Calu3 (cell line): Measurements from ENCODE around the gene C10orf62. TPM values are rescaled to one million over a fixed set of nuclear protein-coding genes. Genes with fewer than 3 reads are reported as not detected.

Experiments used
- BruUV-seq: library from RNA; stranded (reverse); fragments of 400-500 nt; replicated peaks from 2 replicates; lab custom pipeline; 2021; lab: Mats Ljungman, UMichigan
- CTCF ChIA-PET: fragments of 300-600 bp; sonication (Branson Sonifier 250); formaldehyde crosslinking; loops from one replicate; lab custom pipeline; 2022; ENCODE audit warnings: antibody characterized with exemption; lab: Charles Lee
- DNase-seq: peaks from one replicate; pipeline ENCODE4 v3.0.0; 2022
- H3K27ac Mint-ChIP-seq: one replicate; pipeline ENCODE4 v1.8.0; 2022; ENCODE audit warnings: mixed read lengths; ENCODE audit not compliant: unreplicated experiment
- H3K27me3 Mint-ChIP-seq: one replicate; pipeline ENCODE4 v1.8.0; 2022; ENCODE audit warnings: mixed read lengths; ENCODE audit not compliant: unreplicated experiment
- H3K36me3 Mint-ChIP-seq: one replicate; pipeline ENCODE4 v1.8.0; 2022; ENCODE audit warnings: mild to moderate bottlenecking, moderate library complexity, mixed read lengths; ENCODE audit not compliant: insufficient read depth, unreplicated experiment
- H3K4me1 Mint-ChIP-seq: one replicate; pipeline ENCODE4 v1.8.0; 2022; ENCODE audit warnings: mild to moderate bottlenecking, low read depth, mixed read lengths; ENCODE audit not compliant: unreplicated experiment
- H3K4me3 Mint-ChIP-seq: one replicate; pipeline ENCODE4 v1.8.0; 2022; ENCODE audit warnings: mild to moderate bottlenecking, low read depth, moderate library complexity, mixed read lengths; ENCODE audit not compliant: unreplicated experiment
- H3K9me3 Mint-ChIP-seq: one replicate; pipeline ENCODE4 v1.8.0; 2022; ENCODE audit warnings: low read depth, mixed read lengths; ENCODE audit not compliant: unreplicated experiment
- intact Hi-C: fragments of 100-400 bp; cut with micrococcal nuclease; formaldehyde crosslinking; loops from one replicate; pipeline ENCODE4 v1.10.0; 2022; ENCODE audit not compliant: unreplicated experiment
- total RNA-seq: library from RNA; stranded (reverse); gene quantifications from 2 replicates; pipeline ENCODE4 v1.2.3, GENCODE V29; 2022
- TF ChIP-seq, protein P1 (sequence below): fragments of 200-600 bp; IDR thresholded peaks from one replicate; pipeline ENCODE4 v1.8.0; 2022; ENCODE audit warnings: antibody characterized with exemption; ENCODE audit not compliant: unreplicated experiment

Gene C10orf62
- total RNA-seq, 1 experiment from 2014 or later: 1.5 TPM

DNA sequence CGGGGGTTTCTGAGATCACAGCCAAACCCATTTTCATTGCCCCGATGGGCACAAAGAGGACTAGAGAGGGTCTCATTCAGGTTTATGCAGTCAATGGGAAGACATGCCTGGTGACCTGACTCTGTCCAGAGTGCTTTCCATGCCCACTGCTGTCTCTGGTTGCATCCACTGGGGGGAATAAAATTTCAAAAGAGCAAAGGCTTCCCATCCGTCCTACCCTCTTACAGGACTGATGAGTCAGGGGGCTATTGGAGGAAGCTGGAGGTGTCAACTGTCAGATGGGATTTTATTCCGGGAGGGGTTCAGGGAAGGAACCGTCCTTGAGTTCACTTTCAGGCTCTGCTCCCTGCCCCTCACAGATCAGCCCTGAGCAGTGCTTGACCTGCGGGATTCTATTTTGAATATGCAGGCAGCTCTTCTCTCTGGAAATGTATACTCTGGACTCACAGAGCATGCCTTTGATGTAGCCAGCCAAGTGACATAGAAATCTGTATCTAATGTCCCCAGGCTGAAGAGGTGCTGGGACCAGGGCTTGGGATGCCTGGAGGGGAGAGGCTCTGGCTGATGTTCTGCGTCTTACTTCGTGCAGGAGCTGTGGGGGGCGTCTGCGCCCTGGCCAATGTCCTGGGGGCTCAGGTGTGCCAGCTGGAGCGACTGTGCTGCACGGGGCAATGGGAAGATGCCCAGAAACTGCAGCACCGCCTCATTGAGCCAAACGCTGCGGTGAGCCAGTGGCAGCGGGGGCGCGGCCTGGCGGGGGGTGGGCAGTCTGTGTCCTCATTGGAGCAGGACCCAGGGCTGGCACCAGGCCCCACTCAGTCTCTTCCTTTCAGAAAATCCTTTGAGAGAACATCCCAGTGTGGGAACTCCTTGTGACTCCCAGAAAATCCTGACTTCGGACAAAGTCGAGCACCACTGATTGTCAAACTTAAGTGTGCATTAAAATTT is 12.0 kb downstream of the C10orf62 start:
- Mint-ChIP-seq H3K9me3 (no peaks in the 10 kb centered on the region), H3K27ac (no peak overlapping the region), H3K27me3 (no peaks in the 10 kb centered on the region), H3K36me3 (no peaks in the 10 kb centered on the region), H3K4me1 (peaks cover 14% of the 10 kb centered on the region), H3K4me3 (no peak overlapping the region)
- CTCF ChIA-PET: no interaction called here
- TF ChIP-seq, protein P1, sequence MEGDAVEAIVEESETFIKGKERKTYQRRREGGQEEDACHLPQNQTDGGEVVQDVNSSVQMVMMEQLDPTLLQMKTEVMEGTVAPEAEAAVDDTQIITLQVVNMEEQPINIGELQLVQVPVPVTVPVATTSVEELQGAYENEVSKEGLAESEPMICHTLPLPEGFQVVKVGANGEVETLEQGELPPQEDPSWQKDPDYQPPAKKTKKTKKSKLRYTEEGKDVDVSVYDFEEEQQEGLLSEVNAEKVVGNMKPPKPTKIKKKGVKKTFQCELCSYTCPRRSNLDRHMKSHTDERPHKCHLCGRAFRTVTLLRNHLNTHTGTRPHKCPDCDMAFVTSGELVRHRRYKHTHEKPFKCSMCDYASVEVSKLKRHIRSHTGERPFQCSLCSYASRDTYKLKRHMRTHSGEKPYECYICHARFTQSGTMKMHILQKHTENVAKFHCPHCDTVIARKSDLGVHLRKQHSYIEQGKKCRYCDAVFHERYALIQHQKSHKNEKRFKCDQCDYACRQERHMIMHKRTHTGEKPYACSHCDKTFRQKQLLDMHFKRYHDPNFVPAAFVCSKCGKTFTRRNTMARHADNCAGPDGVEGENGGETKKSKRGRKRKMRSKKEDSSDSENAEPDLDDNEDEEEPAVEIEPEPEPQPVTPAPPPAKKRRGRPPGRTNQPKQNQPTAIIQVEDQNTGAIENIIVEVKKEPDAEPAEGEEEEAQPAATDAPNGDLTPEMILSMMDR: no peak
- DNase-seq: no peak
- intact Hi-C loops: no loop called here
- no TSS peak for BruUV-seq

DNA sequence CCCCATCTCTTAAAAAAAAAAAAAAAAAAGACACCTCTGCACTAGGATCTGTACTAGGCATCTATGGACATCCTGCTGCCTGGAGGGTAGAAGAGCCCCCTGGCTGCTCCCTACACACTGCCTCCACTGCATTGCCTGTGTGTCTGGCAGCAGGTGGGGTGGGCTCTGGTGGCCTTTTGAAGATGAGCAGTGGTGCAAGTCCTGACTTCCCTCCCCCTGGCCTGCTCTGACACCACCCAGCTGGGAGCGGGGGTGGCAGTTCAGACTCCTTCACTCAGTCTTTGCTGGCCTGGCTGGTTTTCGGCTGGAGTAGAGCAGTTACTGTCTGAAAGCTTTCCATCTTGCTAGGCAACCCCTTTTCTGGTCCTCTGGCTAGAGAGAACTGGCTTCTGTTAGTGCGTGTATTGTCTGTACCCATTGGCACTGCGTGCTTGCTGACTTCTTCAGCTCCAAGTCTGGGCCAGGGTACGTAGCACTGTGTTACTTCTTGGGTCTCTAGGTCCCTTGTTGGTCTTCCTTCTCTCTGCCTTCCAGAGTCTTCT is 17.6 kb downstream of the C10orf62 start:
- CTCF ChIA-PET: no interaction called here
- H3K36me3 Mint-ChIP-seq: no peaks in the 10 kb centered on the region
- no peaks in the 10 kb centered on the region for H3K9me3 Mint-ChIP-seq

DNA sequence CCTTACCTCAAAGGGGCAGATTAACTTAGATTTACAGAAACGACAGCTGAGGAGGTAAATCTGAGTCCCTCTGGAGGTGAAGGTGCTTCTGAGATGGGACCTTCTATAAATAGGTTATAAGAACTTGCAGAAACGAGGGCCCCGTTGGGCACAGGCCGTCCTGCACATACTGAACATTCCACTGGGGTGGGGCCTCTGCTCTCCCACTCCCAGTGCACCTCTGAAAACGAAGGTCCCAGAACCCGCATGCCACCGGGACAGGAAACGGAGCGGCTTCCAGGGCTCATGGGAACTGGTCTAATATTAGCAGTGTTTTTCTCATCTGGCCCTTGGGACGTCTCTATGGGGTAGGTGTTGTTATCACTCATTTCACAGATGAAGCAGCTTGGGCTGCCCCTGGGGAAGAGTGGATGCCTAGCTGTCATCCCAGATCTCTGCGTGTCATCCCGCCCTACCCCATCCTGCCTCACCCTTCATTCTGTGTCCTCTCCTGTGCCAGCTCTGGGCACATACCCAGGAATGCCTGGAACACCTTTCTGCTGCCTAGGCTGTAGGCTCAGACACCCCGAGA is 19.6 kb downstream of the C10orf62 start:
- CTCF ChIA-PET: no interaction called here
- no peak overlapping the region for H3K4me3 Mint-ChIP-seq

More for the DNA sequence above, 17.6 kb downstream of the C10orf62 start:
- H3K4me3 Mint-ChIP-seq: no peak overlapping the region
- H3K27ac Mint-ChIP-seq: no peak overlapping the region
- intact Hi-C loops: no loop called here
- TF ChIP-seq, protein P1: no peak
- DNase-seq: no peak
- no TSS peak for BruUV-seq
- H3K27me3 Mint-ChIP-seq: no peaks in the 10 kb centered on the region
- H3K4me1 Mint-ChIP-seq: no peaks in the 10 kb centered on the region

DNA sequence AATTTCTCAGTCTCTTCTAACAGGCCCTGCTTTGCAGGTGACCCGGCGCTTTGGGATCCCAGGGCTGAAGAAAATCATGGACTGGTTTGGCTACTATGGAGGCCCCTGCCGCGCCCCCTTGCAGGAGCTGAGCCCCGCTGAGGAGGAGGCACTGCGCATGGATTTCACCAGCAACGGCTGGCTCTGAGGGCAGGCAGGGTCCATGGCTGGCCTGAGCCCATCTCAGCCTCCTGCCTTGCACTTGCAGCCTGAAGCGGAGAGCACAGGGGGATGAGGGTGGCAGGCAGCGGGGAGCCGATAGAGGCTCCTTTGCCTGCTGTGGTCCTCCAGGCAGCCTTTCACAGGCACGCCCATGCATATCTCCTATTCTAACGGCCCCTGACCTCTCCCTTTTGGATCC is 22.0 kb downstream of the C10orf62 start:
- Mint-ChIP-seq H3K27me3 (no peaks in the 10 kb centered on the region), H3K9me3 (no peaks in the 10 kb centered on the region), H3K4me1 (no peaks in the 10 kb centered on the region), H3K36me3 (no peaks in the 10 kb centered on the region), H3K27ac (no peak overlapping the region), H3K4me3 (no peak overlapping the region)
- no TSS peak for BruUV-seq
- TF ChIP-seq, protein P1: no peak
- DNase-seq: no peak
- CTCF ChIA-PET: interaction anchor here (0.8 to 1.6 kb wide), 3 partner anchors 15 to 77 kb away, joined by 3 to 7 read pairs (median 5); partner anchors contain the start of gene ANKRD2
- intact Hi-C loops: no loop called here

More for the DNA sequence above, 19.6 kb downstream of the C10orf62 start:
- Mint-ChIP-seq H3K27me3 (no peaks in the 10 kb centered on the region), H3K36me3 (no peaks in the 10 kb centered on the region), H3K4me1 (no peaks in the 10 kb centered on the region), H3K9me3 (no peaks in the 10 kb centered on the region), H3K27ac (no peak overlapping the region)
- intact Hi-C loops: no loop called here
- BruUV-seq: no TSS peak
- TF ChIP-seq, protein P1: no peak
- no peak for DNase-seq
